ENCODE measurements around the gene DAPL1.
"Not testable (repeated sequence)": the region's sequence is repeated elsewhere in the genome, so short reads cannot be mapped to it uniquely, and the experiment has no call there.

GRCh38 chr2:158848031-158848970 lies 53.2 kb downstream of the DAPL1 start:
- not testable (repeated sequence) for TF ChIP-seq POLR2A (IDR thresholded peaks at IDR 0.05)
- TF ChIP-seq, protein P1, sequence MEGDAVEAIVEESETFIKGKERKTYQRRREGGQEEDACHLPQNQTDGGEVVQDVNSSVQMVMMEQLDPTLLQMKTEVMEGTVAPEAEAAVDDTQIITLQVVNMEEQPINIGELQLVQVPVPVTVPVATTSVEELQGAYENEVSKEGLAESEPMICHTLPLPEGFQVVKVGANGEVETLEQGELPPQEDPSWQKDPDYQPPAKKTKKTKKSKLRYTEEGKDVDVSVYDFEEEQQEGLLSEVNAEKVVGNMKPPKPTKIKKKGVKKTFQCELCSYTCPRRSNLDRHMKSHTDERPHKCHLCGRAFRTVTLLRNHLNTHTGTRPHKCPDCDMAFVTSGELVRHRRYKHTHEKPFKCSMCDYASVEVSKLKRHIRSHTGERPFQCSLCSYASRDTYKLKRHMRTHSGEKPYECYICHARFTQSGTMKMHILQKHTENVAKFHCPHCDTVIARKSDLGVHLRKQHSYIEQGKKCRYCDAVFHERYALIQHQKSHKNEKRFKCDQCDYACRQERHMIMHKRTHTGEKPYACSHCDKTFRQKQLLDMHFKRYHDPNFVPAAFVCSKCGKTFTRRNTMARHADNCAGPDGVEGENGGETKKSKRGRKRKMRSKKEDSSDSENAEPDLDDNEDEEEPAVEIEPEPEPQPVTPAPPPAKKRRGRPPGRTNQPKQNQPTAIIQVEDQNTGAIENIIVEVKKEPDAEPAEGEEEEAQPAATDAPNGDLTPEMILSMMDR (IDR thresholded peaks at IDR 0.05) = not testable (repeated sequence)
